HG03354 (cell line): Measurements from ENCODE around the gene OR5K2.

Experiments used
- ATAC-seq: cut with Tn5 transposase; IDR thresholded peaks from one replicate; pipeline ENCODE4 v1.9.1; 2021; ENCODE audit warnings: mild to moderate bottlenecking; ENCODE audit not compliant: unreplicated experiment, poor library complexity, severe bottlenecking

OR5K2 gene

DNA sequence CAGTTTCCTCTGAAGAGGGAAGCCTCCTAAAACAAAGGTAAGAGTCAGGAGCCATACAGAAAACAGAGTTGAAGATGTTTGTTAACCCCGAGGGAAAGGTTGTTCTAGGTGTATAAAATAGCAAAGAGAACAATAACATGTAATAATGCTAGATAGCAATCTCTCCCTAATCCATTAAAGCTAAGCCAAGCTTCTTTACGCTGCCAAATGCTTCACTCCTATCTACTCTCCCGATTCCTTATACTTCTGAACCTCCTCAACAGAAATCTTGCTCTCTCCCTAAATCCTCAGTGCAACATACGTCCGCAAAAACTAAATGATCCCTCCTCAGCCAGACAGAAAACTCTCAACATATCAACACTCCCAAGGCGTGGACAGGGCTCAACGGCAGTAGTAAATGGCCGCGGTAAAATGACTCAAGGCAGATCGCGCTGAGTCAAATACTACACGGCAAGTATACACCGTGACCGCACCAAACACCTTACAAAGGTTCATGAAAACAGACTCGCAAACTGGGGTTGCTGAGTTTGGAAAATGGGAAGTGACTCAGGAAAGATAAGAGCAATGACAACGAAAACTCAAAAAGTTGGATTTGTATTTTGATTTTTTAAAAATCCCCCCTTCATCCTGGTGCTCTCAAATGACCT lies 24.5 kb downstream of the OR5K2 start:
- peak; percentile 58 for ATAC-seq

GRCh38 chr3:98522544-98523281 lies 25.2 kb downstream of the OR5K2 start, which contains the start of gene CLDND1:
TSS of gene CLDND1 (minus strand) at chr3:98522902. CDS start at chr3:98521424, 1,478 bp downstream.
- ATAC-seq, result peak; percentile 91

GRCh38 chr3:98525494-98525893 lies 28.0 kb downstream of the OR5K2 start:
- no peak for ATAC-seq

GRCh38 chr3:98528474-98529346 lies 31.2 kb downstream of the OR5K2 start:
- no peak for ATAC-seq

- no peak for ATAC-seq
Measured at GRCh38 chr3:98529856-98530459, 32.5 kb downstream of the OR5K2 start.

GRCh38 chr3:98530676-98531075 lies 33.2 kb downstream of the OR5K2 start:
- ATAC-seq, result peak; percentile 18

DNA sequence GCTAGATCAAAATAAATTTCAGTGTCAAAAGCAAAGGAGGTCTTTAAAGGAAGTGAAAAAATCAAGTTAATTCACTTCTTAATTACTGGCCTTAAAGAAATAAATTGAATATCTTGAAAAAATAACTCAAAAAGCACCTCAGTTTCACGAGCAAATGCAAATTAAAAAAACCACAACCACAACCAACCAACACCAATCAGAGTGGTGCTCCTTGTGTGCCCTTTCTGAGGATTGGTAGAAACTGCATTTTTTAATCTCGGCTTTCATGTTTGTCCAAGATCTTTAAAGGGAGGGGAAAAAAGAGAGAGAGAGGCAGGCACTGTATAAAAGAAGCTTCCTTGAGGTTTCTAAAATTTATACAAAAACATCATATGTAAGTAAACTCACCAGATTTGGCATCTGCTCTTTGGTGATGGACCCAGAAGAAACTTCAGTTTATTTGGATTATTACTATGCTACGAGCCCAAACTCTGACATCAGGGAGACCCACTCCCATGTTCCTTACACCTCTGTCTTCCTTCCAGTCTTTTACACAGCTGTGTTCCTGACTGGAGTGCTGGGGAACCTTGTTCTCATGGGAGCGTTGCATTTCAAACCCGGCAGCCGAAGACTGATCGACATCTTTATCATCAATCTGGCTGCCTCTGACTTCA lies 34.3 kb downstream of the OR5K2 start, which contains the start of gene GPR15:
TSS of gene GPR15 (plus strand) at position 357 of the 653 bp plus-strand sequence. CDS start at position 413, 56 bp downstream.
- peak; percentile 38 for ATAC-seq

GRCh38 chr3:98532275-98532637 lies 34.8 kb downstream of the OR5K2 start:
- no peak for ATAC-seq

- no peak for ATAC-seq
Measured at GRCh38 chr3:98532709-98533571, 35.5 kb downstream of the OR5K2 start.

GRCh38 chr3:98534168-98534567 lies 36.7 kb downstream of the OR5K2 start:
- no peak for ATAC-seq

- no peak for ATAC-seq
Measured at GRCh38 chr3:98534734-98535133, 37.3 kb downstream of the OR5K2 start.

GRCh38 chr3:98536456-98537017 lies 39.1 kb downstream of the OR5K2 start:
- peak; percentile 74 for ATAC-seq

DNA sequence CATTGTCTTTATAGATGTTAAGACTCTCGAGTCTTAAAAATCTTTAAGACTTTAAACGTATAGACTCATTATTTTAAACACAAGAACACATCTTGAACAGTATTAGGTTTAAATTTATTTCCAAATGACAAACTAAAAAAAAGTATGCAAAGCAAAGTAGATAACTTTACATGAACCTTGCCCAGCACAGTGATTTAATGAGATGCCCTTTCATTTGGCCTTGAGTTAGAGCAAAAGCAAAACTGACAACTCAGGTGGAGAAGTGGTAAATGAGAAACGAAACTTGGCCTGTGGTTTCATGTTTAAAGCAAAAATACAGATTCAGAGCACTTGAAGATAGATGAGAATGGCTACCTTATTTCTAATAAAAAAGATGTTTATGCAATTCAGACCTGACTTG lies 42.9 kb downstream of the OR5K2 start:
- peak; percentile 54 for ATAC-seq

DNA sequence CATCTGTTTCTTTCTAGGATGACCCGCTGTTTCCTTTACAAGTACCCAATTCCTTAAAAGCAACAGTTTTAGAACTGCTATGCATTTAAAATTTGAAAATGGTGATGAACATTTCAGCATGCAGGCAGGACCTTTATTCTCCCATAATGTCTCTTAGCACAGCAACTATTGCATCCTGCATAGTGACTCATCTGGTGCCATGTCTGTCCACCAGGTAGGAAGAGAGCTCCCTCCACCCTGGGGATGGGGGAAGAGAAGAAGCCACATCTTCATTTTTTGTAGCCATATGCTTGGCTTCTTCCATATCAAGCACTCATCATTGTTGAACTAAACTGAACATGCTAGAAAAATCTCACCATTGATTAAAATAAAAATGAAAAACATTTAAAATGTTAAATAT lies 44.2 kb downstream of the OR5K2 start:
- no peak for ATAC-seq

- ATAC-seq, result no peak
Measured at GRCh38 chr3:98542623-98543022, 45.1 kb downstream of the OR5K2 start.

- peak; percentile 61 for ATAC-seq
Measured at GRCh38 chr3:98545940-98546339, 48.5 kb downstream of the OR5K2 start.
